GM20000 (cell line): ENCODE data around the gene STUM.

Experiments used
- DNase-seq: peaks from one replicate; pipeline ENCODE4 v3.0.0; 2012; ENCODE audit warnings: low spot score
- TF ChIP-seq, protein P1 (sequence below): IDR thresholded peaks from 2 replicates; pipeline ENCODE4 v1.5.1; 2012; ENCODE audit warnings: mild to moderate bottlenecking, control low read depth; ENCODE audit errors: extremely low read depth, missing control alignments

Gene STUM

DNA sequence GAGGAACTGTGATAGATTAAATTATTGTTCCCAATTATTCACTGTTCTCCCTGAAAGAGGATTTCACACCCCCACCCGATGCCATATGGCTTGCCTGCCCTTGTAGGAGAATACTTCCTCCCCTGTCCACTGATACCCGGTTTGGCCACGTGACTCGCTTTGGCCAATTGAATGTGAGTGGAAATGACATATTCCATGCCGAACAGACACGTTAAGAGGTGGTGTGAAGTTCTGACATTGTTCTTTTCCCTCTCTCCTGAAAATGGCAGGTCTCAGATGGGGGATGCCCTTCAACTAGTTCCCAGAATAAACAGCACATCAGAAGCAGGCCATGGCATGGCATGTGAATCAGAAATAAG, 5.3 kb downstream of the STUM start:
- no peak for DNase-seq
- TF ChIP-seq, protein P1, sequence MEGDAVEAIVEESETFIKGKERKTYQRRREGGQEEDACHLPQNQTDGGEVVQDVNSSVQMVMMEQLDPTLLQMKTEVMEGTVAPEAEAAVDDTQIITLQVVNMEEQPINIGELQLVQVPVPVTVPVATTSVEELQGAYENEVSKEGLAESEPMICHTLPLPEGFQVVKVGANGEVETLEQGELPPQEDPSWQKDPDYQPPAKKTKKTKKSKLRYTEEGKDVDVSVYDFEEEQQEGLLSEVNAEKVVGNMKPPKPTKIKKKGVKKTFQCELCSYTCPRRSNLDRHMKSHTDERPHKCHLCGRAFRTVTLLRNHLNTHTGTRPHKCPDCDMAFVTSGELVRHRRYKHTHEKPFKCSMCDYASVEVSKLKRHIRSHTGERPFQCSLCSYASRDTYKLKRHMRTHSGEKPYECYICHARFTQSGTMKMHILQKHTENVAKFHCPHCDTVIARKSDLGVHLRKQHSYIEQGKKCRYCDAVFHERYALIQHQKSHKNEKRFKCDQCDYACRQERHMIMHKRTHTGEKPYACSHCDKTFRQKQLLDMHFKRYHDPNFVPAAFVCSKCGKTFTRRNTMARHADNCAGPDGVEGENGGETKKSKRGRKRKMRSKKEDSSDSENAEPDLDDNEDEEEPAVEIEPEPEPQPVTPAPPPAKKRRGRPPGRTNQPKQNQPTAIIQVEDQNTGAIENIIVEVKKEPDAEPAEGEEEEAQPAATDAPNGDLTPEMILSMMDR: no peak

DNA sequence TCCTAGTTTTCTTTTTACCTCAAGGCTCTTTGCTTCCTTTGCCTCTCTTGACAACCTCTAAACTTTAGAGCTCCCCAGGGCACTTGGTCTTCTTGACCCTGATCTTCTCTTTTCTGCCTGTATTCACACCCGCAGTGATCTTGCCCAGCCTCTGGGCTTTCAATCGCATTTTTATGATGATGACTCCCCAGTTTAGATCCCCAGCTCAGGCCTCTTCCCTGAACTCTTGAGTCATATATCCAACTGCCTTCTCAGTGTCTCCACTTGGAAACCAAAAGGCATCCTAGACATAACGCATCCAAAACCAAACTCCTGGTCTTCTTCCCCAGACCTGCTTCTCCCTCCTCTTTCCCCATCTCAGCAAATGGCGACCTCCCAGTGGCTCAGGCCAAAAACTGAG, 6.5 kb downstream of the STUM start:
- TF ChIP-seq, protein P1: no peak
- no peak for DNase-seq

DNA sequence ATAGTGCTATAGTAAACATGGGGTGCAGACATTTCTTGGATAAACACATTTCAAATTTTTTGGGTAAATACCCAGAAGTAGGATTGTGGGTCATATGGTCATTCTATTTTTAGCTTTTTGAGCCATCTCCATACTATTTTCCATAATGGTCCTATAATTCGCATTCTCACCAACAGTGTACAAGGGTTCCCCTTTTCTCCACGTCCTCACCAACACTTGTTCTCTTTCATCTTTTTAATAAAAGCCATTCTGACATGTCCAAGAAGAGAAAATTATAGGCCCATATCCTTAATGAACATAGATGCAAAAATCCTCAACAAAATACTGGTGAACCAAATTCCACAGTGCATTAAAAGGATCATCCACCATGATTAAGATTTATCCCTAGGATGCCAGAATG, 8.9 kb downstream of the STUM start:
- TF ChIP-seq, protein P1: no peak
- DNase-seq: no peak

DNA sequence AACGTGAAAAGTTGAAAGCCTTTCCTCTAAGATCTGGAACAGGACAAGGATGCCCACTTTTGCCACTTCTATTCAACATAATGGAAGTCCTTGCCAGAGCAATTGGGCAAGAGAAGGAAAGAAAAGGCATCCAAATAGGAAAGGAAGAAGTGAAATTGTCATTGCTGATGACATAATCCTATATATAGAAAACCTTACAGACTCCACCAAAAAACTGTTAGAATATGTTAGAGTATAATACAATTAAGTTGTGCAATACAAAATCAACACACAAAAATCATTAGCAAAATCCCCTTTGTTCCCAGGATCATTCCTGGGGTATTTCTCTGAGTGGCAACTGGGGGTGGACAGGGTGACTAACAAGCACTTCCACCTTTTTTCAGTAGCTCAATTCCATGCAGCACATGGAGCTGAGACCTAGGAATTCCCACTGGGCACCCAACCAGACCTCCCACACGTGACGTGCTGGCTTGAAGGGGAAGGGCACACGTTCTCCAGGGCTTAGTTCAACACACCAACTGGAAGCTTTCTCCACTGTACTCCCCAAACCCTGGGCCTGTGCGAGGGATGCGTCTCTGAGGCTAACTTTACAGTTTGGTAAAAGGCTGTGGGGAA, 9.6 kb downstream of the STUM start:
- DNase-seq: no peak
- TF ChIP-seq, protein P1: no peak

DNA sequence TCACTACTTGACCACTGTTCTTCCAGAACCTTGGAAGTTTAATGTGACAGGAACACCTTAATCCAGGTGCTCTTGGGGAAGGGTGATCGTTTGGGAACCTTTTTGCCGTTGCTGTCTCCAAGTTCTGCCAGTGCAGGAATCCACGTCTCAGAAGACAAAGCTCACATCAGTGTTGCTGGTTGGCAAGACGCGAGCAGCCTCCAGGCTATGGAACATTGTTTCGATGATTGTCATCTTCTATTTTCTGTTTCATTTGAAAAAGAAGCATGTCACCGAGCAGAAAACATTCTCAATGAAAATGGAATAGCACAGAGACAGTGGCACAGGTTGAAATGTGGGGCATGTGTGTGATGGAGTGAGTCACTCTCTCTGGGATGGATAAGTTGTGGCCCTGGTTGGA, 11.7 kb downstream of the STUM start:
- DNase-seq: no peak
- TF ChIP-seq, protein P1: no peak

DNA sequence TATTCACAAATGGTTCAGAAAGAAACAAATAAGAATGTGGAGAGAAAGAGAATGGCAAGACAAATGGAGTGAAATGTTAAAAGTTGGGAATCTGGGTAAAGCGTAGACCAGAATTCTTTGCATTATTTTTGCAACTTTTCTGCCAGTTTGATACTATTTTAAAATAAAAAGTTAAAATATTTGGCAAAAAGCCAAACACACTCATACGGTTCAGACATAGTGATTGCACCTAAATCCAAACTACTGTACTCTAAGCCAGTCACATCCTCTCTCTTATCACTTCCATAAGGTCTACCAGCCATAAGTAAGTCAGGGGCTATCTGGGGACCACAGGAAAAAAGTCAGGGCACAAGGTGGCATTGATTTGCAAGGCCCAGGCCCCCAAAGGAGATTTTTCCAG, 14.4 kb downstream of the STUM start:
- TF ChIP-seq, protein P1: no peak
- DNase-seq: no peak

DNA sequence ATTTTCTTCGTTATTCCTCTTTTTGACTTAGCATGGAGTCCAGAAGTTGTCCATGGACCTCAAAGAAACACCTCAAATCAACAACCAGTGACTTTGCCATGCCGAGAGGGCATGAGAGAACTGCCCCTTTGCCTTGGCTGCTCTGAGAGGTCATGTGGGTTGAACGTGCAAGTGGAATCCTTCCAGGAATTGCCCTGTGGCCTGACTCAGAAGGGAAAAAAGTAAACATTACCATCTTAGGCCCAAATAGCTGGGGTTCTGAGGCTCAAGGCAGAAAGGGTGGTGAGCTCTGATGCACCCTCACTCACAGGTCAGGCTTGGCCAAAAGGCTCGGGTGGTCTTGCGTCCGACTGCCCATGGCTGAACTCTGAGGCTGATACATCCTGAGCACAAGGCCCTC, 15.1 kb downstream of the STUM start:
- TF ChIP-seq, protein P1: no peak
- no peak for DNase-seq
